NCI-H748 treated with DMSO at 0.1 percent for 48 hours (cell line): ENCODE results near the gene JAKMIP2.
"Not testable (repeated sequence)": the region's sequence is repeated elsewhere in the genome, so short reads cannot be mapped to it uniquely, and the experiment has no call there.

ENCODE experiments used
- DNase-seq: peaks from one replicate; lab custom pipeline; 2025; lab: John Stamatoyannopoulos, UW

The JAKMIP2 gene

DNA sequence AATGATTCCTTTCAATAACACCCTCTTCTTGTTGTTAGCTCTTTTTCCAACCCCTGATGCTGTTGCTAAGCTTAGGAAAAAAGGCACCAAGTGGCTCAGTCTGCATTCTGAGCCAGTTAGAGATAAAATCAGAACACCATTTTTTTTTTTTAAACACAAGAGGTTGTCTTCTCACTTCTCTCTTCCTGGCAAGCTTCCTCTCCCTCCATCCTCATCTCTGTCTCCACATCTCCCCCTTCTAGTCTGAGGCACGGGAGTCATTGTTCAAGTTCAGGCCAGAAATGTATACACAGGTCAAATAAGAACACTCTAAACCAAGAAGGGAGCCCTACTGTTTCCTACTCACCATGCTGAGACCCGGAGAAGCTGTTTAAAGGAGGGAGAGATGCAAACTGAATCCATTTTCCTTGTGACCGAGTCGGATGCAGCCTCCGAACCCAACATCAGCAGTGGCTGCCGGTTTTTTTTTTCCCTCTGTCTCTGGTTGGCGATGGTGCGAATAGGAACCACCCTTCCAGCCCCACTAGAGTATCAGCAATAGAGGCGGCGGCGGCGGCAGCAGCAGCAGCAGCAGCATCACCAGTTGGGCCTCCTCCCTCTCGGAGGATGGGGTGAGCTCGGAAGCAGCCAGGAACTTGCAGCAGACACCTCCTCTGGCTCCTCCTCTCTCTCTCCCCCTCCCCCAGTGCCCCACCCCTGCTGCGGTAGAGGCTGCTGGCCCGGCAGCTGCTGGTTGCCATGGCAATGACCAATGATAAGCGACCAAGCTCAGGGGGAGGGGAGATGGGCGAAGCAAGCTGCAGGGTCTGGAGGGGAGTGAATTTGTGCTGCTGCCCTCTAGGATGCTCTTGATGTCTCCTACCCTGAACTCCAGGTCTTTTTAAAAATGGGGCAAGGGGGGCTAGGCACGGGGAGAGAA is at the start of gene JAKMIP2:
Gene JAKMIP2, minus strand, starts transcription at position 619 of the 919 bp plus-strand sequence. CDS start 110,922 bp downstream, outside the sequence.
- DNase-seq: peak; percentile 97

DNA sequence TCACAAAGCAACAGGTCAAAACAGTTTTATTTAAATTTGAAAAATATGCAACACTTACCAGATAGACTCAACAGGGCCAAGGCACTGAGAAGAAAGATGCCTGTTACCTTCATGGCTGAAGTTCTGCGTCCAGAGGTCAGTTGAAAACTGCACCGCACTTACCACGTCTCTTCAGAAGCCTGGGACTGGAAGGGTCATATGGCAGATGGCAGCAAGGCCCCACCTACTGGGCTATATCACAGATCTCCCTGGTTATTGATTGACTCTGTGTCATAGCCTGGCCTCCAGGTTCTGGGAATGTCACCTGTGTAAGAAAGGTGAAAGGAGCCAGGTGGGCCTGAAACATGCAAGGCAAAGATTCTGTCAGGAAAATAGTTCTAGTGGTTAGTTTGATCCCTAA is 48.9 kb upstream of the JAKMIP2 start, which contains the start of gene SPINK1:
Gene SPINK1, minus strand, starts transcription at position 207 of the 400 bp plus-strand sequence. Its CDS starts 94 bp downstream, at position 113.
- no peak for DNase-seq

DNA sequence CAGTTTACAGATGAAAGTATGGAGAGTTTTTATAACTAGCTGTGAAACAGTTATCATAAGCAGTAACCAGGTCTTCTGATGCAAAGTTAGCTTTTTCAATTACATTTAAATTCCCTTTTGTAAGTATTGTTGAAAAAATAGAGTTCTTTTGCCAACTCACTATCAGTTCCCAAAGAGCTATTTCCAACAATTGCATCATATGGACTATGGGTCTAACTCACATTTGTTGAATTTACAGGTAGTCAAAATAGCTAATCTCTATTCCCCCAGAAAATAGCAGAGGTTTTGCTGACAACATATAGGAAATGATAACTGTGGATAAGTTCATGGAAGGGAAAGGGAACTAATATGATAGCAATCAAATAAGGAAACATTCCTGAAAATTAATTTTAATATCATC is 47.5 kb upstream of the JAKMIP2 start:
- DNase-seq: no peak

DNA sequence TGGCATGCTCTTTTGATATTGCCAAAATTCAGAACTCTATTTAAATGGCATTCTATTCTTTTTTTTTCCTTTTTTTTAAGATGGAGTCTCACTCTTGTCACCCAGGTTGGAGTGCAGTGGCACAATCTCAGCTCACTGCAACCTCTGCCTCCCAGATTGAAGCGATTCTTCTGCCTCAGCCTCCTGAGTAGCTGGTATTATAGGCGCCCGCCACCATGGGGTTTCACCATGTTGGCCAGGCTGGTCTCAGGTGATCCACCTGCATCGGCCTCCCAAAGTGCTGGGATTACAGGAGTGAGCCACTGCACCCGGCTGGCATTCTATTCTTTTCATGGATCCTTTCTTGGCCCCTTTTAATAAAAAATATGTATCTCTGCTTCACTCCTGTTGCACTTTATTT is 44.5 kb upstream of the JAKMIP2 start:
- not testable (repeated sequence) for DNase-seq

DNA sequence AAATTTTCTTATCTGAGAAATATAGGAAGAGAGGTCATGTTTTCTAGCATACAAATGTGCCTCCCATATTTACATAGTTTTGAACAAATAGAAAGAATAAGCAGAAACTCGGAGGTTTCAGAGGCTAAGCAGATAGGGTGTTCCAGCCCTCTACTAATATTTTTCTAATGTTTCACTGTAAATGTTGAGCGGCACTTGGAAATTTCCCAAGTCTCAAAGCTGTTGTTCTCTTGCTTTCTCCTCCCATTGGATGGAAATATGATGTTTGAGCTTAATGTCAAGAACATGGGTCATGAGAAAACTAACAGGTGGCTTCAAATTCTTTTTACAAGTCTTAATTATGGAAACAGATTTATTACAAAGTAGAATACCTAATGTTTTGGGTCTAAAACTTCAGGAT is 43.8 kb upstream of the JAKMIP2 start:
- no peak for DNase-seq

DNA sequence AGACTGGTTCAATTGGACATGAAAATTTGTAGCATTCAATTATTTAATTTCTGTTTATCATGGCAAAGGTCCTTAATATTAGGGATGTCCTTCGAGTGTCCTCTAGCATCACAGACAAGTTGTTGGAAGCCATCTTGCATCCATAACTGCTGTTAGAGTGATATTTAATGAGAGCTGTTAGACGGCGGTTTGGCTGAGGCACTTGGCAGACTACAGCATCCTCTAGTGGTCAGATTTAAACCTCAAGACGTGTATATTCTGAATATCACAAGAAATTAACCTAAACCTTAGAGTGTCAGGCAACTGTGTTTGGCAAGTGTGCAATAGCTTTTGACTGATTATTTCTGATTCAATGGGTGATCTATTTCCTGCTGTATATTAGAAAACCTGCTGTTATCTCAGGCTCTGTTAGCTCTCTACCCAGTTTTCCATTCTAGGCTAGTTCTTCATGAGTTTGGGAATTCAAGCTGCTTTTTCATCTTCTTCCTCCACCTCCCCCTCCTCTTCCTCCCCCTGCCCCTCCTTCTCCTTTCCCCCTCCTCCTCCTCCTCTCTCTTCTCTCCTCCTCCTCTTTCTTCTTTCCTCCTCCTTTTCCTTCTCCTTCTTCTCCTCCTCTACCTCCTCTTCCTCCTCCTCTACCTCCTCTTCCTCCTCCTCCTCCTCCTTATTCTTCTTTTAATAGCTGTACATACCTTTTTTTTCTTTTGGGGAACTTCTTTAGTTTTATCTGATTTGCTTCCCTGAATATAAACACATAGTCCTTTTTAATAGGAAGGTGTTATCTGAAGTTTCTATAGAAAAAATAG is 40.4 kb upstream of the JAKMIP2 start:
- peak; percentile 83 for DNase-seq

DNA sequence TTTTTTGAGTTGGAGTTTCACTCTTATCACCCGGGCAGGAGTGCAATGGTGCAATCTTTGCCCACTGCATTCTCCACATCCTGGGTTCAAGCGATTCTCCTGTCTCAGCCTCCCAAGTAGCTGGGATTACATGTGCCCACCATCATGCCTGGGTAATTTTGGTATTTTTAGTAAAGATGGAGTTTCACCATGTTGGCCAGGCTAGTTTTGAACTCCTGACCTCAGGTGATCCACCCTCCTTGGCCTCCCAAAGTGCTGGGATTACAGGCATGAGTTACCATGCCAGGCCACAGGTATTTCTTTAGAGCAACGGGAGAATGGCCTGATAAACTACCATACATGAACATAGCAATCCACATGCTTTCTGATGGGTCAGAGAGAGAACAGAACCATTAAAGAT is 39.7 kb upstream of the JAKMIP2 start:
- DNase-seq: not testable (repeated sequence)

DNA sequence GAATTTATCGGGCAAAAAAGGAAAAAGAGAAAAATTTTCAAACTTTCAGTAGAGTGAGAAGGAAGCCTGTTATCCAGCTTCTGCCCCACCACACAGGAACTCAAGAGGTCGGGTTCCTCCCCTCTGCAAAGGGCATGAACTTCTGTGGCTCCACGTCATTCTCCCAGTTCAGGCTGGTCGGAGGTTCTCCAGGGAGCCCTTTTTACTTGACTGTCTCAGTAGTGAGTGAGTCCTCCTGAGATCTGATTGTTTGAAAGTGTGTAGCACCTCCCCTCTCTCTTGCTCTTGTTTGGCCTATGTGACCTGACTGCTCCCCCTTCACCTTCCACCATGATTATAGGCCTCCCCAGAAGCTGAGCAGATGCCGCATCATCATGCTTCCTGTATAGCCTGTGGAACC is 39.2 kb upstream of the JAKMIP2 start:
- no peak for DNase-seq

DNA sequence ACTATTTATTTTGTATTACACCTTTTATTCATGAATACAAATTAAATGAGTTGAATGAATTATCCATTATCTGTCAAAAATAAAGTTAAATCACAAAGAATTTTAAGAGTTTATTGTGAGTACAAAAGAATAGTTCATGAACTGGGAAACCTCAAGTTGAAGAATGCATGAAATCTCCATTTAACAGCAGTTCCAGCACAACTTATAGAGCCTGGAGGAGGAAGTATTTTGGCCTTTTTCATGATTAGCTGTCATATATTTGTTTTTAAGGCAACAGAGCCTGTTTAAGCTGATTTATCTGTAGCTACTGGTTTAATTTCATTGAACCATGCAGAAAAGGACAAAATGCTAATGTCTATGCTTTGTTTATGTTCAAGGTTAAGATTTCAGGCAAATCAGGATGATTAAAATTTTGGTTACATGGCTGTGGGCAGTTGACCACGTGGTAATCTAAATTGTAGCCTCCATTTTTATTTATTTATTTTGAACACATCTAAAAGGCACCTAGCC is 36.8 kb upstream of the JAKMIP2 start:
- no peak for DNase-seq

DNA sequence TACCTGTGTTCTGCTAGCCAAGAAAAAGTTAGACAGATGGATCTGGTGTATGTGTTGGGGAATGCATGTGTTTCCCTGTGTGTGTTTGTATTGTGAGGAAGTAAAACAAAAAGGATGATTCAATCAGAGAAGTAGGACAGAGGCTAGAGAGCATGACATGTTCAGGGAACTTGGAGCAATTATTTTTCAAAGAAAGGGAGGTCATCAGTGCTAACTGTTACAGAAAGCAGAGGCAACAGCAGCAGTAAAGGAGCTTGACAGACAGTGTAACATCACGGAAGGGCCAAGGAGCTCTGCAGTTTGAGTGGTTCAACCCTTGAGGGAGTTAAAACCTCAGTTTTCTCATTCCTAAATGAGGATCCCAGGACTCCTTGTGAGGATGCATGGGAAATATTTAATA is 35.8 kb upstream of the JAKMIP2 start:
- no peak for DNase-seq

DNA sequence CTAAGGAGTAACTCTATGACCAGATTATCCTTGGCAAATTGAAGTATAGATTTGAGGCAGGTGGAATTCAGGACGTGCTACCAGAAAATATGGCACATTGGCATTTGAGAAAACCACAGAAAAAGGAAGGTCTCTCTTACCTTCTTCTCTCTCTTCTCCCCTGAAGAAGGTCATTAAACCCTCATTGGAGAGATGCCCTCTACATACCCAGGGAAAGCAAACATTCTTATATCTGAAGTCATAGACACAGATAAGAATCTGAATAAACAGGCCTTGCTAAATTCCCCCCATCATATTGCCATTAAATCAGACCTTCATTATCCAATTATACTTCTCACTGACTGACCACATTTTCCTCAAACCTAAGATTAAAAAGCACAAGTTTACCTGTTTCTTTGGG is 31.2 kb upstream of the JAKMIP2 start:
- DNase-seq: no peak

DNA sequence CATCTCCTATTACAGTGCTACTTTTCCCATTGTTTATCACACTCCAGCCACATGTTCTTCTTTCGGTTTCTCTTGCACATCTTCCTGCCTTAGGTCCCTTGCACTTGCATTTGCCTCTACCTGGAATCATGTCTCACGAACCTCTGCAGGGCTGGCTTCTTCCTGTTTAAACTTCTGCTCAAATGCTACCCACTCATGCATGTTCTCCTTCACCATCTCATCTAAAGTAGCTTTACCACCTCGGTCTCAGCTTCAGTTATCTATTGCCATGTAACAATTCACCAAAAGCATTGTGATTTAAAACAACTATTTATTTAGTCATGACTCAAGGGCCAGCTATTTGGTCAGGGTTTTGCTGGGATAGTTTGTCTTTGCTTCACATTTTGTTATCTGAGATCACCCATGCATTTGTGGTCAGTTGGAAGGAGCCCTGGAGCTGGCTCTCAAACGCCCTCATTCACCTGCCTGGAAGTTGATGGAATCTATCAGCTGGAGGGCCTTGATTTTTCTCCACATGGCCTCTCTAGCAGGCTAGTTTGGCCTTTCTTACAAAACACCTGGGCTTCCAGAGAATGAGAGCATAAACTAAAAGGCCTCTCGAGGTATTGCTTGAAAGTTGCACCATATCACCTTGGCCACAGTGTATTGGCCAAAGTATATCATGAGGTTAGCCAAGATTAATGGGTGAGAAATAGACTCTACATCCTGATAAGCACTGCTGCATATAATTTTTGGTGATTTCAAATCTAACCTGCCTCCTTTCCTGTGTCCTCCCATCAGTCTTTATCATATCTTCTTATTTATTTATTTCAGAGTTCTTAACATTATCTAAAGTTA is 27.5 kb upstream of the JAKMIP2 start:
- no peak for DNase-seq

DNA sequence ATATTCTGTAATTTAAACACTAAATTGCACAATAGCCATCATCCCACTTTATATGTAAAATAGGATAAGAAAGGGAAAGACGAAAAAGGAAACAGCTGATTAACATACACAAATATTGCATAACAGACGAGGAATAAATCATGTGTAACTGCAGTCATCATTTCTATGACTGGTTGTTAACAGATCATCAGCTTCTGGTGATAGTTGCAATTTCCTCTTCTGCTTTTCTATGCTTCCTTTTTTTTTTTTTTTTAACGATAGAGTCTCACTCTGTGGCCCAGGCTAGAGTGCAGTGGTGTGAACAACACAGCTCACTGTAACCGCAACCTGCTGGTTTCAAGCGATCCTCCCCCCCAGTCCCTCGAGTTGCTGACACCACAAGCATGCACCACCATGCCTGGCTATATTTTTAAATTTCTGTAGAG is 22.5 kb upstream of the JAKMIP2 start:
- DNase-seq: no peak

DNA sequence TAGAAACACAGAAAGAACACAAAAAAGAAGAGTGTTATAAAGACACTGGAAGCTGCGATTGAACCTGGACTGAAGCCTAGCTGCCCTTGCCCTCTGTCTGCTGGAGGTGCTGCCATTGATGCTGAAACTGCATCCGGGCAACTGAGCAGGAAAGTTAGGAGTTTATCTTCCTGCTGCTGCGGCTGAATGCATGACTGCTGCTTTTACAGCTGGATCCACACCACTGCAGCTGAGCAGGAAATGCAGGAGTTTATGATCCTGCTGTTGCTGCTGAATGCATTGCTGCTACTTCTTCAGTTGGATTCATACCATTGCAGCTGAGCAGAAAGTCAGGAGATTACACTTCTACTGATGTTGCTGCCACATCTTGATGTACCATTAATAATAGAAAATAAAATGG is 21.8 kb upstream of the JAKMIP2 start:
- DNase-seq: no peak

DNA sequence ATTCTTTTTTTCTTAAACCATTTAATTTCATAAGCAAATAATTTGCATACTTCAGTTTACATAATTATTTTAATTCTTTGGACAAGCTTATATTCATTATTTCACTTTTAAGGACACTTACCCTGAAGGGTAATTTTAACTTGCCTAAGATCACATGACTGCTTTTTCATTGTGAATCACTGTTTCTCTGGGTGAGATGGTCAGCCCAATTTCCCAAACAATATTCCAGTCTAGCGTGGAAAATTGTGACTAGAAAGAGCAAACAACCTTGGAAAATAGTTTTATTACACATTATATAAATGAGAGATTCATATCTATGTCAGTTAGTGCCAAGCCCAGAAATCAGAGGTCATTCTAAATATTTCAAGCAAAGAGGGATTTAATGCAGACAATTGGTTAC is 21.4 kb upstream of the JAKMIP2 start:
- DNase-seq: no peak

DNA sequence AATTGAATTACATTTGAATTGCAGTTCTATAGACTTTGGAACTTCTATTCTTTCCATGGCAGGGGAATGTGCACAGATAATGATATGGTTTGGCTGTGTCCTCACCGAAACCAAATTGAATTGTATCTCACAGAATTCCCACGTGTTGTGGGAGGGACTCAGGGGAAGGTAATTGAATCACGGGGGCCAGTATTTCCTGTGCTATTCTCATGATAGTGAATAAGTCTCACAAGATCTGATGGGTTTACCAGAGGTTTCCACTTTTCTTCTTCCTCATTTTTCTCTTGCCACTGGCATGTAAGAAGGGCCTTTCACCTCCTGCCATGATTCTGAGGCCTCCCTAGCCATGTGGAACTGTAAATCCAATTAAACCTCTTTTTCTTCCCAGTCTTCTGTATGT is 20.6 kb upstream of the JAKMIP2 start:
- DNase-seq: not testable (repeated sequence)

DNA sequence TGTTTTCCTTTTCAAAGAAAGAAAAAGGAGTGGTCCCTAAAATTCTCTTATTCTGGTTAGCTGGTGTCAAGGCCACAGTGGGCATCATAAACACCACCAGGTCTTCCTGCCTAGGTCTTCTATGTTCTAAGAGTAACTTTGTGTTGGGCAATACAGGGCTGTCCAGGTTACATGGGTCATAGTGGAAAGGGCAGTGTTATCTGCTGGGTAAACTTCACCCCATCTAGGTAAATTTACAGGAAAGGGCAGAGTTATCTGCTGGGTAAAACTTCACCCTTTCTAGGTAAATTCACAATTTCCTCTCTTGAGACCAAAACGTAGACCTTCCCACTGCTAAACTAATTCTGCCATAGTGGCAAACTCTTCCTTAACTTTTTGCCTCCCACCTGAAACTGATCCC is 18.9 kb upstream of the JAKMIP2 start:
- DNase-seq: no peak

DNA sequence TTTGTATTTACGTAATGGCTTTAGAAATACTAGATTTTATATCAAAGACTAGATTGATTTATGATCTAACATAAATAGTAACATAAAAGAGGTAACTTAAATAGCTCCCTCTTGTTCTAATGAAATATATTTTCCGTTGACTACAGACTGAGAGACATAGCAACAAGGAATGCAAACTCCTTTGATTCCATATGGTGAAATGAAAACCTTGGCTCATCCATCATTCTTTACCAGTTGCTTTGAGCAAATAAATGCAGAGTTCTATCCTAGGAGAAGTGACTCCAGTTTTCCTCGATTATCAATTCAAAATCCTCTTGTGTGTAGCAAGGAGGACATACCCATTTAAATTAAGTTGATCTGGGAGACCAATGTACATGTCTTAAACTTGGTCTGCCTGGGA is 18.0 kb upstream of the JAKMIP2 start:
- DNase-seq: no peak

DNA sequence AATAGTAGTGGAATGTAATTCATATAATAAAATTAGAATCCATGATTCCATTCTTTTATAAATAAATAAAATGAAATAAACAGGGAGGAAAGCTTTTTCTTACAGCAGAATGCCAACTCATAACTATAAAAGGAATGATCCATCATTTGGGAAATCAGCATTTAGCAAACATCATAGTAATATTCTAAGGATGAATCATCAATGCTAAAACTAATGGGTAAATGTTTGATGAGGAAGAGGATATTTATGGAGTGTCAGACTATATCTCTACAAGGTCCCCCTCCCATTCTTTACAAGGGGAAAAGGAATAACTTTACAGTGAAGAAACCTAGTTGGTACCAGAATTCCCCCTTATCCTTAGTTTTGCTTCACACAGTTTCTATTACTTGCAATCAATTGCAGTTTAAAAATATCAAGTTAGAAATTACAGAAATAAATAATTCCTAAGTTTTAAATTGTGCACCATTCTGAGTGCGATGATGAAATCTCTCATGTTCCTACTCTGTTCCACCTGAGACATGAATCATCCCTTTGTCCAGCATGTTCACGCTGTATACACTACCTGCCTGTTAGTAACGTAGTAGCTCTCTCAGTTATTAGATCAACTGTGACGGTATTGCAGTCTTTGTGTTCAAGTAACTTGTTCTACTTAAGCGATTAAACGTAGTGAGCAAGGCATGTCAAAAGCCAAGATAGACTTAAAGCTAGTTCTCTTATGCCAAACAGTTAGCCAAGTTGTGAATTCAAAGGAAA is 14.2 kb upstream of the JAKMIP2 start:
- no peak for DNase-seq

DNA sequence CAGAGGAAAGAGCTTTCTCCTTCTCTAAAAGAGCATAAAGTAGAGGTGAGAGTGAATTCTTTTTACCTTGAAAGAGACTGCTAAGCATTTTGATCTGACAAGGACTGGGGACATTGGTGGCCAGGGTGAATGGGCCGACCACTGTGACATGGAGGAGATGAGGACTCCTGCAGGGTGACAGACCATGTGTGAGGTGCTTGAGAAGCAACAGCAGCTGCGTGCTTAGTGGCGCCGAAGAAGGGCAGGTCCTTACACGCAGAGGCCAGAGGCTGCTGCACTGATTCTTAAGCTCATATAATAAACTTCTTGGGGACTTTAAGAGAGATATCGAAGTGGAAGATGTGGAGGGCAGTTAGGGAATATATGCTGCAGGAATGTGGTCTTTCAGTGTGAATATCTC is 8.7 kb upstream of the JAKMIP2 start:
- no peak for DNase-seq

DNA sequence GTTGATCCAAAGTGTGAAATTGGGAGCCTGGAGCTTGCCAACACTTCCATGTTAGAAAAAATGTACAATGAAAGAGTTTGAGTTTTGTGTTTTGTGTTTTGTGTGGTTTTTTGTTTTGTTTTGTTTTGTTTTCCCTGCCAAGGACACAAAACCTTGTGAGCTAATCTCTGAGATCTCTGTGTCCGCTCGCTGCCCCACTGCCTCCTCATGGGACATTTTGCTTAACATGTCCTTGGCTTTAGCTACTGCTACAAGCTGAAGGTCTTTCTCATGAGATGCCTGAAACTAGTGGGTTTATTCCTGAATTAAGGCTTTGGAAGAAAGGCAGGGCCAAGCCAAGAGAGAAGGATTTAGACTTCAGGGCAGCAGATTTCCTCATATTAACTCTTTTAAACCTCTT is 7.3 kb upstream of the JAKMIP2 start:
- no peak for DNase-seq
